Cerebellar cortex (tissue), 1 donor: ENCODE results near the gene NPY4R2.
A peak's percentile ranks its signal among the peaks of the same experiment; 100 is the strongest.
"Not testable (repeated sequence)": the region's sequence is repeated elsewhere in the genome, so short reads cannot be mapped to it uniquely, and the experiment has no call there.

Experiments
- DNase-seq: peaks from one replicate; pipeline ENCODE4 v3.0.0-alpha.2; 2015; ENCODE audit warnings: low spot score

The NPY4R2 gene

GRCh38 chr10:47918475-47918874, at the start of gene NPY4R2:
TSS of gene NPY4R2 (plus strand) at chr10:47918662. CDS start at chr10:47921988, 3,326 bp downstream.
- not testable (repeated sequence) for DNase-seq

GRCh38 chr10:47870887-47871286, 47.6 kb upstream of the NPY4R2 start:
- not testable (repeated sequence) for DNase-seq

DNA sequence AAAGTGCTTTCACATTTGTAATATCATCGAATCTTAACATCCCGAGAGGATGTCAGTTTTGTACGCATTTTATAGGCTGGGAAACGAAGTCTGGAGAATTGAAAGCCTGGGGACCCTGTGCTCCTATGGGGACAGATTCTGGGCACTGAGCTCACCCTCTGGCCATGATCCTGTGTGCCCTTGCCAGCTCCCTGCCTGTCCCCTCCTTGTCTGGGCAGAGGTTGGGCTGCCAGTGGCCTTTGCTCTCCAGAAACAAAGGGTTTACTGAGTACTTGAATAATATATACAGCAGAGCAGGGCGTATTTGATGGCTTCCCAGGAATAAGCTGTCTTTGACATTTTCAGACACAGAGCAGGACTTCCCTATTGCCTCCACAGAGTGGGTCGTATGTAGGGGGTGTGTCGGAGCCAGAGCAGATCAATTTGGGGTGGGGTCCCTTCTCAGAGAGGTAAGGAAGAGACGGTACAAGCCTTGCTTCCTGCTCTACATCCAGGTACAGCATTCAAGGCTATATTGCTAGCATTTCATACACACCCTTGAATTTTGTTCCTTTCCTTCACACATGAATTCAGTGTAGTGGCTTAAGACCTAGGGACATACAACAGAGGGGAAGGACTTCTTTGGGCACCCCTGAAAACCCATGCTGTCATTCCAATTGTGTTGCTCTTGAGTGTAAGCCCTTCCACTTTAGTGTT, 46.8 kb upstream of the NPY4R2 start:
- DNase-seq: not testable (repeated sequence)

GRCh38 chr10:47872236-47872635, 46.2 kb upstream of the NPY4R2 start:
- DNase-seq: not testable (repeated sequence)

GRCh38 chr10:47884239-47884638, 34.2 kb upstream of the NPY4R2 start:
- DNase-seq: not testable (repeated sequence)

DNA sequence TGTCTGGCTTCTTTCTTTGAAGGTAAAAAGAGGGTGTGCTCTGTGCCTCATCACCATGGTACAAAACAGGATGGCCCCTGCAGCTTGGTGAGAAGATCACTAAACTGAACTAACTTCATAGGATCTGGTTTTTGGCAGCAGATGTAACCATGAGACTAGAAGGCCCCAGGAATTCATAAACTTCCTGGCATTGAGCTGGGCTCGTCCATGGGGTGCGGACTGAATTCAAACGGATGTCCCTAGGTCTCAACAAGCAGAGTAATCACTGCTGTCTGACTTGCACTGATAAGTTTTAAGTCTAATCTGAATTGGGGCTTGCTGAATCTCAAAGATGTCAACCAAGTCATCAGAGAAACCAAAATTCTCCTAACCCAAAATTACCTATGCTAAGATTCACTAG, 33.5 kb upstream of the NPY4R2 start:
- not testable (repeated sequence) for DNase-seq

DNA sequence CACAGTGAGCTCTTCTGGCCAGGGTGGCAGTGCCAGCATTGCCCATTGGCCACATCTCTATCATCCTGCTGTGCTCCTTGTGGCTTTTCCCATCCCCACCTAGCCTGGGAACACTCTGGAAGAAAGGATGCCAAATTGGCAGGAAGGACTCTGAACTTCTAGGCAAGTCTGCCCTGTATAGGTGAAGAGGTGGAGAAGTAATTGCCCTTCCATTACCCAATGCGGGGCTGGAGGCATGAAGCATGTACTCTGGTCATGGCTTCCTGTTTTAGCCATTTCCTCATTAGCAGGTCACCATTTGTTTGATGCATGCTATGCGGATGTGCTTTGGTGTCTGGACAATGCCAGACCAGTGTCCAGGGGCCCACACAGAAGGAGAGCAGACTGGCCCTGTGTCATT, 32.1 kb upstream of the NPY4R2 start:
- DNase-seq: not testable (repeated sequence)

DNA sequence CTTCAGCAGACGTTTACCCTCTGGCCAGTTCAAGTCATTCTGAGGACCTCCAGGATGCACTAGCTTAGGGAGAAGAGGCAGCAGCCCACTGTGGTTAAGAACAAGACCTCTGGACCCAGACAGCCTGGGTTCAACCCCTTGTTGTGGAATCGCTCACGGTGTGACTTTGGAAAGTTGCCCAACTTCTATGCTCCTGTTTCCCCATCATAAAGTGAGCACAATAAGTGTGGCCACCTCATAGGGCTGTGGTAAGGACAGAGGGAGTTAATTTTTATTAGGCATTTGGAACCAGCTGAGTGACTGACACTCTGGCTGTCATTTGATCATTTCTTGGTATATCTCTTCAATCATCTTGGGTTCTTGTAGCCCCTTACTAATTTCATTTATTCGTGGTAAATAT, 31.6 kb upstream of the NPY4R2 start:
- DNase-seq: not testable (repeated sequence)

DNA sequence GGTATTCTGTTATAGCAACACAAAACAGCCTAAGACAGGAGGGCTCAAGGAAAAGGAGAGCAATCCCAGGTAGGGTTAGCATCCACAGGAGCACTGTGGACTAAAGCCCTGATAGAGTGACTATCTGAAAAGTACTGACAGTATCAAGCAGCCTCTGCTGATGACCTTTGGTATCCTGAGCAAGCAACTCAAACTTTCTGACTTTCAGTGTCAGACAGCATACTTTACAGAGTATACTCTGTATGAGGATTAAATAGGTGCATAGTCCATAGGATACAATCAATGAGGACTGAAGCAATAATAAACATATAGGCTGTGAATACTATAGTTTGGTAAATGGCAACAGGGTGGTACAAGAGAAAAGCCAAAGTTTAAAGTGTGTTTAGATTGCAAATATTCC, 27.7 kb upstream of the NPY4R2 start:
- DNase-seq: not testable (repeated sequence)

- peak; percentile 16 for DNase-seq
Observed at GRCh38 chr10:47892494-47893261, 25.8 kb upstream of the NPY4R2 start.

- DNase-seq: not testable (repeated sequence)
Observed at GRCh38 chr10:47894571-47894970, 23.9 kb upstream of the NPY4R2 start.

DNA sequence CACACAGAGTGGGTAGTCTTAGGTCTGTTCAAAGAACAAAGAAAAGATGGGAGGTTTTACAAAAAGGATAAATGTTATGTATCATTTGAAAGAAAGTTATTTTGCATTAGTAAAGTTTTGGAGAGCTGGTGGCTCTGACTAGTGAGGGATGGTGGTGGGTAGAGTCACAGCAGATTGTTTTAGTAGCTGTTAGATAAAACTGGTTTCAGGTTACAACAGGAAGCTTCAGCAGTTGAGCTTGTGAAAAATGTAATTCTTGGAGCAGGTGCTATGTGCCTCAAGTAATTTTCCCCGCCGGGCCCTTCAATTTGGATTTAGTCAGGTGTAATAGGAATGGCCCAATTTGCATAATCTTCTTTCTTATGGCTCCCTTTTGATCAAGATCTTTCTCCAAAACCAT, 20.6 kb upstream of the NPY4R2 start:
- not testable (repeated sequence) for DNase-seq

- DNase-seq: not testable (repeated sequence)
Observed at GRCh38 chr10:47909333-47909732, 9.1 kb upstream of the NPY4R2 start.

GRCh38 chr10:47910486-47910885, 8.0 kb upstream of the NPY4R2 start:
- not testable (repeated sequence) for DNase-seq

GRCh38 chr10:47914052-47914451, 4.4 kb upstream of the NPY4R2 start:
- DNase-seq: not testable (repeated sequence)

GRCh38 chr10:47915849-47916548, 2.5 kb upstream of the NPY4R2 start:
- not testable (repeated sequence) for DNase-seq

GRCh38 chr10:47920610-47921009, 2.1 kb downstream of the NPY4R2 start:
- DNase-seq: not testable (repeated sequence)

DNA sequence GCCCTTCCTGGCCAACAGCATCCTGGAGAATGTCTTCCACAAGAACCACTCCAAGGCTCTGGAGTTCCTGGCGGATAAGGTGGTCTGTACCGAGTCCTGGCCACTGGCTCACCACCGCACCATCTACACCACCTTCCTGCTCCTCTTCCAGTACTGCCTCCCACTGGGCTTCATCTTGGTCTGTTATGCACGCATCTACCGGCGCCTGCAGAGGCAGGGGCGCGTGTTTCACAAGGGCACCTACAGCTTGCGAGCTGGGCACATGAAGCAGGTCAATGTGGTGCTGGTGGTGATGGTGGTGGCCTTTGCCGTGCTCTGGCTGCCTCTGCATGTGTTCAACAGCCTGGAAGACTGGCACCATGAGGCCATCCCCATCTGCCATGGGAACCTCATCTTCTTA, 4.0 kb downstream of the NPY4R2 start:
- not testable (repeated sequence) for DNase-seq

DNA sequence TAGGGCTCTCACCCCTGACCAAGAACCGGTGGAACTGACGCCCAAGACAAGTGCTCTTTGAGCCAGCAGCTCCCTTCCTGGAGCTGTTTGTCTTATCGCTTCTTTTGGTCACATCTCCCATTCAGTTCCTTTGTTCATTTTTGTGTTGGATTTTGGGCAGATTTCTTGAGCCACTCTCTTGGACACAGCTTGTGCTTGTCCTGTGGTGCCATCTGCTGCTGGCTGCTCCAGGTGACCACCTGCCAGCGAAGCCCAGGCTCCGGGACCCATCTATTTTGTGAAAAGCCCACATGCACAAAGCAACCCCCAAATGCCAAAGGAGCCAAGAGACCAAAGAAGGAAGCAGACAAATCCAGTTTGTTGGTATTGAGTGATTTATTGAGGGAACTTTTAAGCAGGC, 6.2 kb downstream of the NPY4R2 start:
- not testable (repeated sequence) for DNase-seq

DNA sequence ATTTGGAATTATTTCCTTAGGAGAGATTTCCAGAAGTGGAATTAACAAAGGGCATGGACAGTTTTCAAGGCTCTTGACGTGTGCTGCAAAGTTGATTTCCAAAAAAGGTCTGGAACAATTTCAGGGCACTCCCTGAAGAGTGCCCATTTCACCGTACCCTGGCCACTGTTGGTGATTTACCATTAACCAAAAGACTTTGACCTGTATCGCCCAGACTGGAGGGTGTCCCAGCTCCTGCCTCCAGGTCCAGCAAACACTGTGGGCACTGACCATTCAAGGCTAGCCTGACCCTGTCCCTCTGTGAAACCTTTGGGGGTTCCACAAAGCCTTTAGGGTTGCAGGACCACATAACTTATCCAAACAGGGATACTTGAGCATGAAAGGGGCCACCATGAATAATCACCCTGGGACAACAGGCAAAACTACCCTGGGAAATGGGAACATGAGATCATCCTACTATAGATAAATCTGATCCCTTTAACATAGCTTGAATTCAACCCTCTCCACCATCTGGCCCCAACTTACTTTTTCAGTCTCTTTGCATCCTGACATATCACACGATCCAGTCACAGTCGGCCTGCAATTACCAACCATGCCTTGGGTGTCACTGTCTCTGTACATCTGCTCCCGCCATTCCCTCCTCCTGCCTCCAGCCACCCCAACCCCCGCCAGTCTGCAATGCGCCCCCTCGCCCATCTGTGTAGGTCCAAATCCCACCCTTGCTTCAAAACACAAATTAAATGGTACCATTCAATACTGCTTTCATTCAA, 8.9 kb downstream of the NPY4R2 start:
- not testable (repeated sequence) for DNase-seq

GRCh38 chr10:47928225-47928624, 9.8 kb downstream of the NPY4R2 start:
- not testable (repeated sequence) for DNase-seq

- DNase-seq: not testable (repeated sequence)
Observed at GRCh38 chr10:47932824-47933223, 14.4 kb downstream of the NPY4R2 start.
